Astrocyte (in vitro differentiated cells and primary cell): Measurements from ENCODE around the gene CARD14.

Source experiments
- EZH2 ChIP-seq: IDR thresholded peaks from 2 replicates; pipeline ENCODE4 v1.6.1; 2012; ENCODE audit warnings: mild to moderate bottlenecking, low read length, inconsistent platforms; ENCODE audit not compliant: insufficient read depth
- TF ChIP-seq, protein P1 (sequence below): IDR thresholded peaks from 2 replicates; pipeline ENCODE4 v1.5.1; 2011; ENCODE audit warnings: low read depth, mild to moderate bottlenecking, inconsistent platforms, low read length, moderate library complexity; ENCODE audit not compliant: insufficient read depth

DNA sequence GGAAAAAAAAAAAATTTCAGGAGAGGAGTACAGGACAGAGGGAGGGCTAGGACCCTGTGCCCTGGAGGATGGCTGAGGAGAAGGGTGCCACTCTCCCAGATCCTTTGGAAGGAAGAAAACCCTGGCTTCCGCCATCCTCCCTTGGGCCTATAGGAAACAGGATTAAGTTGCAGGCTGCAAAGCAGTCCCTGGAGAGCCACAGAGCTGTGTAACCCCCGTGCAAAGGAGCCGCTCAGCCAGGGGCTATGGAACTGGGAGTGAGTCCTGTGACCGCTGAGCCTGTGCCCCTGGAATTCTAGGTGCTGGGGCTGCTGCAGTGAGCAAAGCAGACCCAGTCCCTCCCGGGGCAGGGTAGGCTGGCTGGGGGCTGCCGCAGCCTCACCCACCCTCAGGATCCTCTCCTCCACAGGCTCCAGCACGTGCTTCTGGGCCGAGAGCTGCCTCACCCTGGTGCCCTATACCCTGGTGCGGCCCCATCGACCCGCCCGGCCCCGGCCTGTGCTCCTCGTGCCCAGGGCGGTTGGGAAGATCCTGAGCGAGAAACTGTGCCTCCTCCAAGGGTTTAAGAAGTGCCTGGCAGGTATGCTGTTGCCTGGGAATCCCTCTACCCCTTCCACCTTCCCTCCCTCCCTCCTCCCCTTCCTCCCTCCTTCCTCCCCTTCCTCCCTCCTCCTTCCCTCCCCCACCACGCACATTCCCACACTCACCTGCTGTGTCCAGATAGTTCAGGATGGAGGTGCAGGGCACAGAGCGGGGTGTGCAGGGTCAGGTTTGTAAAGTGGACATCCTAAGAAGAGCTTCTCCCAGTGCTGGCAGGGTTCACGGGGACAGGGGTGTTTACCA, 35.0 kb downstream of the CARD14 start:
- no peak for TF ChIP-seq EZH2
- TF ChIP-seq, protein P1, sequence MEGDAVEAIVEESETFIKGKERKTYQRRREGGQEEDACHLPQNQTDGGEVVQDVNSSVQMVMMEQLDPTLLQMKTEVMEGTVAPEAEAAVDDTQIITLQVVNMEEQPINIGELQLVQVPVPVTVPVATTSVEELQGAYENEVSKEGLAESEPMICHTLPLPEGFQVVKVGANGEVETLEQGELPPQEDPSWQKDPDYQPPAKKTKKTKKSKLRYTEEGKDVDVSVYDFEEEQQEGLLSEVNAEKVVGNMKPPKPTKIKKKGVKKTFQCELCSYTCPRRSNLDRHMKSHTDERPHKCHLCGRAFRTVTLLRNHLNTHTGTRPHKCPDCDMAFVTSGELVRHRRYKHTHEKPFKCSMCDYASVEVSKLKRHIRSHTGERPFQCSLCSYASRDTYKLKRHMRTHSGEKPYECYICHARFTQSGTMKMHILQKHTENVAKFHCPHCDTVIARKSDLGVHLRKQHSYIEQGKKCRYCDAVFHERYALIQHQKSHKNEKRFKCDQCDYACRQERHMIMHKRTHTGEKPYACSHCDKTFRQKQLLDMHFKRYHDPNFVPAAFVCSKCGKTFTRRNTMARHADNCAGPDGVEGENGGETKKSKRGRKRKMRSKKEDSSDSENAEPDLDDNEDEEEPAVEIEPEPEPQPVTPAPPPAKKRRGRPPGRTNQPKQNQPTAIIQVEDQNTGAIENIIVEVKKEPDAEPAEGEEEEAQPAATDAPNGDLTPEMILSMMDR, result no peak
